HepG2 (cell line): Measurements from ENCODE around the gene LRRC74B. TPM values are rescaled to one million over a fixed set of nuclear protein-coding genes. Genes with fewer than 3 reads are reported as not detected.

ENCODE experiments used
- ARHGAP35 ChIP-seq: sonication (generic); formaldehyde crosslinking; IDR thresholded peaks from 2 replicates; pipeline ENCODE4 v1.9.0; 2022; ENCODE audit warnings: mild to moderate bottlenecking, inconsistent platforms, moderate library complexity, missing genetic modification reagents, borderline replicate concordance
- CBFB ChIP-seq: sonication (generic); formaldehyde crosslinking; IDR thresholded peaks from 2 replicates; pipeline ENCODE4 v1.4.0; 2020; ENCODE audit warnings: missing genetic modification reagents
- CENPX ChIP-seq: sonication (generic); formaldehyde crosslinking; IDR thresholded peaks from 2 replicates; pipeline ENCODE4 v1.9.0; 2021; ENCODE audit warnings: mild to moderate bottlenecking, missing genetic modification reagents, moderate library complexity
- CREM ChIP-seq, 2 experiments: sonication (generic) in 1 of 2; formaldehyde crosslinking in 1 of 2; IDR thresholded peaks; 2 replicates each; pipeline versions ENCODE4 v1.4.0 to v1.6.1; 2016 to 2020; ENCODE audit warnings: antibody characterized with exemption in 1 of 2, mild to moderate bottlenecking in 1 of 2, missing genetic modification reagents in 1 of 2
- HMGA1 ChIP-seq: sonication (generic); formaldehyde crosslinking; conservative IDR thresholded peaks from 2 replicates; pipeline ENCODE4 v1.4.0; 2020; ENCODE audit warnings: missing genetic modification reagents
- KLF11 ChIP-seq: IDR thresholded peaks from 2 replicates; pipeline ENCODE4 v1.6.1; 2016; ENCODE audit warnings: missing compliant biosample characterization
- MIER2 ChIP-seq: IDR thresholded peaks from 2 replicates; pipeline ENCODE4 v1.6.1; 2016; ENCODE audit warnings: missing biosample characterization, missing genetic modification reagents
- MYC ChIP-seq: sonication (generic); formaldehyde crosslinking; IDR thresholded peaks from 2 replicates; pipeline ENCODE4 v1.9.0; 2021; ENCODE audit warnings: missing genetic modification reagents, borderline replicate concordance
- NKX3-1 ChIP-seq: sonication (generic); formaldehyde crosslinking; IDR thresholded peaks from 2 replicates; pipeline ENCODE4 v1.5.0; 2020; ENCODE audit warnings: missing genetic modification reagents
- NR0B2 ChIP-seq: sonication (generic); formaldehyde crosslinking; IDR thresholded peaks from 2 replicates; pipeline ENCODE4 v1.4.0; 2020; ENCODE audit warnings: mild to moderate bottlenecking, missing genetic modification reagents
- PPARG ChIP-seq: conservative IDR thresholded peaks from 2 replicates; pipeline ENCODE4 v1.6.1; 2016; ENCODE audit warnings: missing biosample characterization, missing genetic modification reagents
- REPIN1 ChIP-seq: sonication (generic); formaldehyde crosslinking; IDR thresholded peaks from 2 replicates; pipeline ENCODE4 v1.8.0; 2022; ENCODE audit warnings: missing genetic modification reagents, low read depth, mild to moderate bottlenecking, borderline replicate concordance
- RFX3 ChIP-seq: IDR thresholded peaks from 2 replicates; pipeline ENCODE4 v1.6.1; 2016; ENCODE audit warnings: missing biosample characterization, missing genetic modification reagents
- SAP130 ChIP-seq: IDR thresholded peaks from 2 replicates; pipeline ENCODE4 v1.6.1; 2016; ENCODE audit warnings: low read depth
- SP1 ChIP-seq, 2 experiments: fragments of 450-650 bp in 1 of 2; sonication (generic) in 1 of 2; formaldehyde crosslinking in 1 of 2; IDR thresholded peaks; 2 replicates each; pipeline versions ENCODE4 v1.4.0 to v1.6.1; 2016 to 2020; ENCODE audit warnings: missing genetic modification reagents in 1 of 2
- SRY ChIP-seq: sonication (generic); formaldehyde crosslinking; IDR thresholded peaks from 2 replicates; pipeline ENCODE4 v1.8.0; 2022; ENCODE audit warnings: mild to moderate bottlenecking, missing genetic modification reagents
- TBX3 ChIP-seq: fragments of 450-650 bp; IDR thresholded peaks from 2 replicates; pipeline ENCODE4 v1.6.1; 2017; ENCODE audit warnings: antibody characterized with exemption, mild to moderate bottlenecking, inconsistent platforms, borderline replicate concordance
- TCF7L2 ChIP-seq: IDR thresholded peaks from 2 replicates; pipeline ENCODE4 v1.6.1; 2011; ENCODE audit warnings: mild to moderate bottlenecking, low read depth, low read length, moderate library complexity
- THAP11 ChIP-seq: IDR thresholded peaks from 2 replicates; pipeline ENCODE4 v1.6.1; 2016; ENCODE audit warnings: missing biosample characterization, missing genetic modification reagents
- ZFP36L1 ChIP-seq: sonication (generic); formaldehyde crosslinking; IDR thresholded peaks from 2 replicates; pipeline ENCODE4 v1.8.0; 2022; ENCODE audit warnings: mild to moderate bottlenecking, missing genetic modification reagents, moderate library complexity
- ZKSCAN1 ChIP-seq: fragments of 150-350 bp; IDR thresholded peaks from 2 replicates; pipeline ENCODE4 v1.6.1; 2014; ENCODE audit warnings: low read length
- ZMYM3 ChIP-seq: sonication (generic); formaldehyde crosslinking; IDR thresholded peaks from 2 replicates; pipeline ENCODE4 v1.5.1; 2020; ENCODE audit warnings: mild to moderate bottlenecking, missing genetic modification reagents
- ZNF460 ChIP-seq: sonication (generic); formaldehyde crosslinking; IDR thresholded peaks from 2 replicates; pipeline ENCODE4 v1.5.1; 2020; ENCODE audit warnings: missing genetic modification reagents, mild to moderate bottlenecking, borderline replicate concordance
- ZNF569 ChIP-seq: sonication (generic); formaldehyde crosslinking; IDR thresholded peaks from 2 replicates; pipeline ENCODE4 v1.5.0; 2020; ENCODE audit warnings: mild to moderate bottlenecking, missing genetic modification reagents, moderate library complexity, borderline replicate concordance
- ZNF746 ChIP-seq: sonication (generic); formaldehyde crosslinking; IDR thresholded peaks from 2 replicates; pipeline ENCODE4 v1.8.0; 2022; ENCODE audit warnings: mild to moderate bottlenecking, missing genetic modification reagents
- polyA plus RNA-seq, 8 experiments: library from polyadenylated mRNA; depleted of rRNA in 3 of 8; stranded (reverse) in 7 of 8; unstranded in 1 of 8; fragments of >200 nt; fragmentation: Illumina TruSeq in 4 of 8; extraction: Trizol in 4 of 8; gene quantifications; 2 replicates each; pipeline versions ENCODE4 v1.2.1 to v1.2.3, GENCODE V29; 2011 to 2016; ENCODE audit warnings: low read depth in 4 of 8, missing spikeins in 1 of 8, mixed read lengths in 1 of 8; ENCODE audit not compliant: insufficient read depth in 1 of 8
- total RNA-seq, 5 experiments: library from RNA; depleted of rRNA; stranded (reverse); fragments of >200 nt; fragmentation: Illumina TruSeq; extraction: Trizol; gene quantifications; 2 replicates each; pipeline ENCODE4 v1.2.3, GENCODE V29; 2016; ENCODE audit warnings: low read depth in 1 of 5
- TF ChIP-seq, protein P1 (sequence below): sonication (generic); formaldehyde crosslinking; IDR thresholded peaks from 2 replicates; pipeline ENCODE4 v1.9.0; 2022; ENCODE audit warnings: missing genetic modification reagents, mild to moderate bottlenecking, borderline replicate concordance
- TF ChIP-seq, protein P2 (sequence below): sonication (generic); formaldehyde crosslinking; IDR thresholded peaks from 2 replicates; pipeline ENCODE4 v1.9.0; 2021; ENCODE audit warnings: missing genetic modification reagents, borderline replicate concordance

Gene LRRC74B
- total and polyA plus RNA-seq, 2 of the 13 experiments (the other 11 are each of a cell fraction or from before 2014, with no cell fraction given): not detected

GRCh38 chr22:21014726-21015465 lies 30.9 kb upstream of the LRRC74B start, which contains the start of gene P2RX6 (continued):
- TF ChIP-seq, protein P1, sequence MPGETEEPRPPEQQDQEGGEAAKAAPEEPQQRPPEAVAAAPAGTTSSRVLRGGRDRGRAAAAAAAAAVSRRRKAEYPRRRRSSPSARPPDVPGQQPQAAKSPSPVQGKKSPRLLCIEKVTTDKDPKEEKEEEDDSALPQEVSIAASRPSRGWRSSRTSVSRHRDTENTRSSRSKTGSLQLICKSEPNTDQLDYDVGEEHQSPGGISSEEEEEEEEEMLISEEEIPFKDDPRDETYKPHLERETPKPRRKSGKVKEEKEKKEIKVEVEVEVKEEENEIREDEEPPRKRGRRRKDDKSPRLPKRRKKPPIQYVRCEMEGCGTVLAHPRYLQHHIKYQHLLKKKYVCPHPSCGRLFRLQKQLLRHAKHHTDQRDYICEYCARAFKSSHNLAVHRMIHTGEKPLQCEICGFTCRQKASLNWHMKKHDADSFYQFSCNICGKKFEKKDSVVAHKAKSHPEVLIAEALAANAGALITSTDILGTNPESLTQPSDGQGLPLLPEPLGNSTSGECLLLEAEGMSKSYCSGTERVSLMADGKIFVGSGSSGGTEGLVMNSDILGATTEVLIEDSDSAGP (CRISPR knock-in tag): peak; percentile 57; the same call in 1 of the 2 replicates
- TF ChIP-seq, protein P2, sequence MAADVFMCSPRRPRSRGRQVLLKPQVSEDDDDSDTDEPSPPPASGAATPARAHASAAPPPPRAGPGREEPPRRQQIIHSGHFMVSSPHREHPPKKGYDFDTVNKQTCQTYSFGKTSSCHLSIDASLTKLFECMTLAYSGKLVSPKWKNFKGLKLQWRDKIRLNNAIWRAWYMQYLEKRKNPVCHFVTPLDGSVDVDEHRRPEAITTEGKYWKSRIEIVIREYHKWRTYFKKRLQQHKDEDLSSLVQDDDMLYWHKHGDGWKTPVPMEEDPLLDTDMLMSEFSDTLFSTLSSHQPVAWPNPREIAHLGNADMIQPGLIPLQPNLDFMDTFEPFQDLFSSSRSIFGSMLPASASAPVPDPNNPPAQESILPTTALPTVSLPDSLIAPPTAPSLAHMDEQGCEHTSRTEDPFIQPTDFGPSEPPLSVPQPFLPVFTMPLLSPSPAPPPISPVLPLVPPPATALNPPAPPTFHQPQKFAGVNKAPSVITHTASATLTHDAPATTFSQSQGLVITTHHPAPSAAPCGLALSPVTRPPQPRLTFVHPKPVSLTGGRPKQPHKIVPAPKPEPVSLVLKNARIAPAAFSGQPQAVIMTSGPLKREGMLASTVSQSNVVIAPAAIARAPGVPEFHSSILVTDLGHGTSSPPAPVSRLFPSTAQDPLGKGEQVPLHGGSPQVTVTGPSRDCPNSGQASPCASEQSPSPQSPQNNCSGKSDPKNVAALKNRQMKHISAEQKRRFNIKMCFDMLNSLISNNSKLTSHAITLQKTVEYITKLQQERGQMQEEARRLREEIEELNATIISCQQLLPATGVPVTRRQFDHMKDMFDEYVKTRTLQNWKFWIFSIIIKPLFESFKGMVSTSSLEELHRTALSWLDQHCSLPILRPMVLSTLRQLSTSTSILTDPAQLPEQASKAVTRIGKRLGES (CRISPR knock-in tag): no peak
- TF ChIP-seq PPARG (CRISPR knock-in tag) (0 out of 2 replicates have a peak, but pooled peaks have one; percentile 9), ZKSCAN1 (no peak), HMGA1 (no peak), RFX3 (CRISPR knock-in tag) (no peak), NKX3-1 (CRISPR knock-in tag) (no peak), ZNF460 (CRISPR knock-in tag) (peak; percentile 67; the same call in 1 of the 2 replicates), MYC (CRISPR knock-in tag) (peak; percentile 47; the same call in 1 of the 2 replicates), MIER2 (CRISPR knock-in tag) (peak; percentile 76; the same call in 1 of the 2 replicates), SAP130 (CRISPR knock-in tag) (peak; percentile 87), TBX3 (no peak), TCF7L2 (no peak), SRY (no peak), ZNF569 (CRISPR knock-in tag) (no peak), KLF11 (CRISPR knock-in tag) (no peak), CBFB (CRISPR knock-in tag) (no peak), ZFP36L1 (CRISPR knock-in tag) (no peak), THAP11 (CRISPR knock-in tag) (0 out of 2 replicates have a peak, but pooled peaks have one; percentile 13), CENPX (CRISPR knock-in tag) (no peak), NR0B2 (no peak), SP1 (IDR thresholded peaks at IDR 0.05) (no peak), SP1 (CRISPR knock-in tag; IDR thresholded peaks at IDR 0.05) (0 out of 2 replicates have a peak, but pooled peaks have one; percentile 25), ZMYM3 (CRISPR knock-in tag) (peak; percentile 59; the same call in 1 of the 2 replicates), ZNF746 (peak; percentile 96), CREM (IDR thresholded peaks at IDR 0.05) (no peak; the same call in 1 of the 2 replicates), CREM (CRISPR knock-in tag; IDR thresholded peaks at IDR 0.05) (no peak), ARHGAP35 (CRISPR knock-in tag) (no peak), REPIN1 (no peak)
